Muscle layer of colon (tissue), 2 donors: Measurements from ENCODE around the gene MED13.

Experiments used
- H3K27ac ChIP-seq: one replicate; pipeline ENCODE4 v1.7.0; 2013; ENCODE audit warnings: low read depth, mild to moderate bottlenecking, low read length, moderate library complexity
- H3K27me3 ChIP-seq, 2 donors: one replicate each; pipeline ENCODE4 v1.7.0; 2013; ENCODE audit warnings: low read length in 2 of 2, mild to moderate bottlenecking in 2 of 2; ENCODE audit not compliant: insufficient read depth in 2 of 2, control insufficient read depth in 1 of 2
- H3K36me3 ChIP-seq: one replicate; pipeline ENCODE4 v1.7.0; 2013; ENCODE audit warnings: mild to moderate bottlenecking, low read length; ENCODE audit not compliant: insufficient read depth
- H3K4me1 ChIP-seq: one replicate; pipeline ENCODE4 v1.7.0; 2013; ENCODE audit warnings: mild to moderate bottlenecking, low read length; ENCODE audit not compliant: insufficient read depth
- H3K4me3 ChIP-seq, 2 donors: one replicate each; pipeline ENCODE4 v1.7.0; 2013; ENCODE audit warnings: low read length in 2 of 2, low read depth in 1 of 2, mild to moderate bottlenecking in 1 of 2, moderate library complexity in 1 of 2
- H3K9ac ChIP-seq: one replicate; pipeline ENCODE4 v1.7.0; 2013; ENCODE audit warnings: low read length
- H3K9me3 ChIP-seq: one replicate; pipeline ENCODE4 v1.7.0; 2013; ENCODE audit warnings: mild to moderate bottlenecking, low read length
- donor health status: abdominal sarcoma.
- donor health status: Adenocarcinoma of cecum.

Gene MED13

DNA sequence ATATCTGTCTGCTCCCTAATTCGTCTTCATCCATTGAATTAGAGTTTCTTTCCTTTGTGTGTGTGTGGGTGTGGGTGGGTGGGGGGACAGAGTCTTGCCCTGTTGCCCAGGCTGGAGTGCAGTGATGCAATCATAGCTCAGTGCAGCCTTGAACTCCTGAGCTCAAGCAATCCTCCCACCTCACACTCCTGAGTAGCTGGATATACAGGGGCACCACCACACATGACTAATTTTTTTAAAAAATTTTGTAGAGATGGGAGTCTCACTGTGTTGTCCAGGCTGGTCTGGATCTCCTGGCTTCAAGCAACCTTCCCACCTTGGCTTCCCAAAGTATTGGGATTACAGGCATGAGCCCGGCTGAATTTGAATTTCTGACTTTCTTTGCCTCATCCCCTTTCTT, 34.5 kb upstream of the MED13 start:
- Histone ChIP-seq H3K4me3 (no peak overlapping the region), H3K4me1 (no peaks in the 10 kb centered on the region), H3K27ac (no peak overlapping the region), H3K9me3 (no peaks in the 10 kb centered on the region), H3K27me3 (no peaks in the 10 kb centered on the region), H3K9ac (no peak overlapping the region), H3K36me3 (no peaks in the 10 kb centered on the region)

DNA sequence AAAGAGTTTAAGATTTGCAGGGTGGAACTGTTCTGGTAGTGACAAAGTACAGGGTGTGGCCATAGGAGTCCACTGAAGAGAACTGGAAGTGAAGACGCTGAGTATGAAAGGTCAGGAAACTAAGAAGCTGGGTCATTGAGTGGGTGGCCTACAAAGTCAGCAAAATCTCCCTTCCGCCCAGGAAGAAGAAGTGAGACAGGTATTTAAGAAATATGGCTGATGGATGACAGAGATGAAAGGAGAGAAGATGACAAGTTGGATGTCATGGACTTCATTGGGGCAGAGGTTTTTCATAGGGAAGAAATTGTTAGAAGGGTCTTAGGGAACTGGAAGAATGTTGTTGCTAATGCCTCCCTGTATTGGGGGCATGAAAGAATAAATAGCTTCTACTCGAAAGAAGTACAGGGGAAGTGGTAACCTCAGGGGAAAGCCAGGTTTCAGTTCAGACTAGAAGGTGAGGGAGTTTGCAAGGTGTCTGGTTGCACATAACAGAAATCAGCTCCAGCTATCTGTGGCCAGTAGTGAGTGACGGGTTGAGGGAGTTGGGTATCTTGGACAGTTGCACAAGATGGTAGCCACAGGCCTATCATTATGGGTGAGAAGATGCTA, 33.6 kb upstream of the MED13 start:
- Histone ChIP-seq H3K4me1 (peaks cover 2% of the 10 kb centered on the region), H3K9me3 (no peaks in the 10 kb centered on the region), H3K36me3 (no peaks in the 10 kb centered on the region), H3K4me3 (no peak overlapping the region), H3K27ac (no peak overlapping the region), H3K9ac (no peak overlapping the region), H3K27me3 (no peaks in the 10 kb centered on the region)

DNA sequence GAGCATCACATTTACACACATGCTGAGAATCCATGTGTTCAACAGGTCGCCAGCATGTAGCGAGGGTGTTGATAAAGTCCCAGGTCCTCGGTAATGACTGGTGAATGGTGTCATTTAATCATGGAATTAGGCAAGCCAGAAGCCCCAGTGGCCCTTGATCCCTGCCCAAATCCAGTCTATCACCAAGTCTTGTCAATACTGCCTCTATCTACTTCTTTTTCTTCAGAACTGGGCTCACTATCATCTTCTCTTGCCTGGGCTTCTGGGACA, 31.3 kb upstream of the MED13 start:
- H3K27ac ChIP-seq: no peak overlapping the region
- no peaks in the 10 kb centered on the region for H3K9me3 ChIP-seq
- H3K4me1 ChIP-seq: peaks cover 4% of the 10 kb centered on the region
- no peak overlapping the region for H3K9ac ChIP-seq
- H3K27me3 ChIP-seq: no peaks in the 10 kb centered on the region
- H3K36me3 ChIP-seq: no peaks in the 10 kb centered on the region
- H3K4me3 ChIP-seq: no peak overlapping the region

DNA sequence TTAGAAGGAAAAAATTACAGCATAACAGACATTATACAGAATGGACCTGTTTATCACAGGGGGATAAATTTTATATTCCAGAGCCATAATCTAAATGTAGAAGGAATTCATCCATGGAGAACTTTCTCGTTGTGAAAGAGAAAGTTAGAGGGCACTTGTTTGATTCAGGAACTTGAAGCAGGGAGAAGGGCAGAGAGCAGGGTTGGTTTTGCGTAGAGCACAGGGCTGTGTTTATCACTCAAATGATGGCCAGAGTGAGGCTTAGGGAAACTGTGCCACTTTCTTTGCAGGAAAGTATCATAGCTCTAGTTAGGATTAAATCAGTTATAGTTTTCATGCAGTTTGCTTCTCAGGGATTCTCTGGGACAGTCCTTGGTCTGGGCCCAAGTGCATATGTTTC, 29.1 kb upstream of the MED13 start:
- Histone ChIP-seq H3K27ac (no peak overlapping the region), H3K9ac (no peak overlapping the region), H3K27me3 (no peaks in the 10 kb centered on the region), H3K36me3 (no peaks in the 10 kb centered on the region), H3K4me1 (peaks cover 4% of the 10 kb centered on the region), H3K9me3 (no peaks in the 10 kb centered on the region), H3K4me3 (no peak overlapping the region)

DNA sequence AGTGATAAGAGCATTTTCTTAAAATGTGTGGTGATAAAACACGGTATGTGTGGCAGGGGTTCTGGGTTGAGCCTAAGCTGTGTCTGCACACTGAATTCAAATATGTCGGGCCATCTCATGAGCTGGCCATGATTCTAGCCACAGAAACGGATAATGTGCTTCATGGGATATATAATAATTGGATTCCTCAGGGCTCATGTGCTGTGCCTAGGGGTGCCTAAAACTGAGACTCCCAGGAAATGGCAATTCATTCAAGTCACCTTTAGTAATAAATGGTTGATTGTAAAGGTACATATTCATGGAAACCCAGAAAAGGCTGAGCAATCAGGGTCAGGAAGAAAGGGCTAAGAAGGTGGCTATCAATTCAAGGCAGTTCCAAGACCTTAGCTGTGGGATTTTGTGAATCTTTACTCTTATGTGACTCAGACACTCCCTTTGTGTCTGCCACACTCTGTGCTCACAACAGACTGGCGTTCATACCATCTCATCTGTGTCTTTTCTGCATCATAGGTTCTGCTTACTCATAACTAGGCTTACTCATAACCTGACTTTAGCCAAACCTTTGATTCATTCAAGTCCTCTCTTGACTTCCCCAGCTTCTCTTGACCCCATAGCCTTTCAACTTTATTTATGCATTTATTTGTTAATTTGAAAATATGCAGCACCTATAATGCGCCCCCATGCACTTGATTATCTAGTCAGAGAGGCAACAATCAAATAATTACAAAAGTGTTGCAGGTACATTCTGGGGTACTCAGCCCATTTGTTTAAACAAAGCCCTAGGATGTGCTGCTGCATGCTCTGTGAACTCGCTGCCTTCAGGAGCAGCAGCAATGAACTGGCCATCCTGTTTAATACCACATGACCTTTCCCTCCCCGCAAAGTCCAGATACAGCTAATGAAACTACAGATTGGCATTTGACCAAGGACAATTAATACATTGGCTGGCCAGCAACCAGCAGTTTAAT, 28.4 kb upstream of the MED13 start:
- H3K27ac ChIP-seq: no peak overlapping the region

DNA sequence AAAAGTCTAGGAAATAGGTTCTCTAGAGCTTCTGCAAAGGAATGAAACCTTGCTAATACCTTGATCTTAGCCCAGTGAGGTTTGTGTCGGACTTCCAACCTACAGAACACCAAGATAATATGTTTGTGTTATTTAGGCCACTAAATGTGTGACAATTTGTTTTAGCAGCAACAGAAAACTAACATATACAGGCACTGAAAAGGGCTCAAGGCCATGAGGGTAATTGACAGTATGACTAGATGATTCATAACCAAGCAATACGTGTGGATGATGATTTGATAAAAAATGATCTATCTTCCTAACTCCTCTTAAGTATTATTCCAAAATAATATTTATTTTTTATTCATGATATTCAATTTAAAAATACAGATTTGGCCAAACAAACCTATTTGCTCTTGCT, 27.7 kb upstream of the MED13 start:
- Histone ChIP-seq H3K4me1 (peaks cover 4% of the 10 kb centered on the region), H3K9me3 (no peaks in the 10 kb centered on the region), H3K36me3 (no peaks in the 10 kb centered on the region), H3K9ac (no peak overlapping the region), H3K27me3 (no peaks in the 10 kb centered on the region), H3K4me3 (no peak overlapping the region), H3K27ac (no peak overlapping the region)

More for the DNA sequence above, 28.4 kb upstream of the MED13 start:
- Histone ChIP-seq H3K9me3 (no peaks in the 10 kb centered on the region), H3K4me3 (no peak overlapping the region), H3K36me3 (no peaks in the 10 kb centered on the region), H3K9ac (no peak overlapping the region), H3K4me1 (peaks cover 4% of the 10 kb centered on the region), H3K27me3 (no peaks in the 10 kb centered on the region)

DNA sequence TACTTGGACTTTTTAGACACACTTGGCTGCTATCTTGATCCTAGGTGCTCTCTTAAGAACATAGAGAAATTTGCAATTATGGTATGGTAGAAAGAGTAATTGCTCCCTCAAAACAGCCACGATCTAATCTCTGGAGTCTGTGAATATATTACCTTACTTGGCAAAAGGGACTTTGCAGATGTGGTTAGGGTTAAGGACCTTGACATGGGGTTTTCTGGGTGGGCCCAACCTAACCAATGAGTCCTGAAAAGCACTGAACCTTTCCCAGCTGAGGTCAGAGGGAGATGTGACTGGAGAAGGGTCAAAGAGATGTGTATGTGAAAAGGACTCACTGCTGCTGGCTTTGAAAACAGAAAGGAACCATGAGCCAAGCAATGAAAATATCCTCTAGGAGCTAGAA, 26.7 kb upstream of the MED13 start:
- Histone ChIP-seq H3K27me3 (no peaks in the 10 kb centered on the region), H3K9ac (no peak overlapping the region)

DNA sequence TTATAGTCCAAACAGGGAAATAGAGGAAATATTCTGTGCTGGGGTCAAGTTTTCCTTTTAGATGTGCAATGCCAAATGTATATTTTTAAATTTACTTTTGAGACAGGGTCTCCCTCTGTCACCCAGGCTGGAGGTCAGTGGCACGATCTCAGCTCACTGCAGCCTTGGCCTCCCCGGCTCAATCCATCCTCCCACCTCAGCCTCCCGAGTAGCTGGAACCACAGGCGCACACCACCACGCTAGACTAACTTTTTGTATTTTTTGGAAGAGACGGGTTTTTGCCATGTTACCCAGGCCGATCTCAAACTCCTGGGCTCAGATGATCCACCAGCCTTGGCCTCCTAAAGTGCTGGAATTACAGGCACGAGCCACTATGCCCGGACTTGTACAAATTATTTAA, 25.8 kb upstream of the MED13 start:
- Histone ChIP-seq H3K9ac (no peak overlapping the region), H3K9me3 (no peaks in the 10 kb centered on the region), H3K27ac (no peak overlapping the region), H3K36me3 (no peaks in the 10 kb centered on the region), H3K4me1 (peaks cover 4% of the 10 kb centered on the region), H3K4me3 (no peak overlapping the region), H3K27me3 (no peaks in the 10 kb centered on the region)

More for the DNA sequence above, 26.7 kb upstream of the MED13 start:
- H3K4me1 ChIP-seq: peaks cover 4% of the 10 kb centered on the region
- H3K27ac ChIP-seq: no peak overlapping the region
- H3K4me3 ChIP-seq: no peak overlapping the region
- no peaks in the 10 kb centered on the region for H3K36me3 ChIP-seq
- H3K9me3 ChIP-seq: no peaks in the 10 kb centered on the region

DNA sequence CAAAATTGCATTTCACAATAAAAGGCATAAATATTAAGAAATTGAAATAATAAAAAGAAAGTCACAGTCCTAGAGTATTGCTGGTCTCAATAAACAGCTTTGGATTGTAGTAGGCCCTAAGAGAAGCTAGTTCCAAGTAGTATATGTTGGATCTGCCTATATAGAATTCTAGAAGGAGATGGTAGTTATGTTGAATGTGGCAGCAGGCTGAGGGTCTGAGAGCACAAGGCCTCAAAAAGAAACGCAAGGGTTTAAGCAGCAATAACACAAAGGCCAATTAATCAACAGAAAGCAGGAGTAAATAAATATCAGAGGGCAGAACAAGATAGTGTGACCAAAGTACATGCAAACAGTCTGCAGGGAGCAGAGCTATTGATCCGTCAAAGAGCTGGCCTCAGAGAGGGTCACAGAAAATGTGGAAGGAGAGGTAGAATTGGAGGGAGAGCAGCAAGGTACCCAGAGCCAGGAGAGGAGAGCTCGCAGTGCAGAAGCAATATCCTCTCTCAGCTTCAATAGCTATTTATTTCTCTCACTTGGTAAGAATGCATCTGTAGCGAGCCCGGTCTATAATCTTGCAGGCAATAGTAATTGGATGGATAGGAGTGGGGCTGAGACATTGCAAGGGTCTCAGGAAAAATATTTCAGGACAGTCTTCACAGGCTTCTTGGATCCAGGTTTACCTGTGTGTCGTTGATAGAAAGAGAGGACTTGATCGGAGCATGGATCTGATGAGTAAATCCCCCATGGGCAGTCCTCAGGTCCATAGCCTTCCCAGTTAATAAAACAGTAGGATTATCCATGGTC, 25.1 kb upstream of the MED13 start:
- Histone ChIP-seq H3K36me3 (no peaks in the 10 kb centered on the region), H3K4me1 (peaks cover 4% of the 10 kb centered on the region), H3K9me3 (no peaks in the 10 kb centered on the region), H3K4me3 (no peak overlapping the region), H3K27ac (no peak overlapping the region), H3K27me3 (no peaks in the 10 kb centered on the region), H3K9ac (no peak overlapping the region)

DNA sequence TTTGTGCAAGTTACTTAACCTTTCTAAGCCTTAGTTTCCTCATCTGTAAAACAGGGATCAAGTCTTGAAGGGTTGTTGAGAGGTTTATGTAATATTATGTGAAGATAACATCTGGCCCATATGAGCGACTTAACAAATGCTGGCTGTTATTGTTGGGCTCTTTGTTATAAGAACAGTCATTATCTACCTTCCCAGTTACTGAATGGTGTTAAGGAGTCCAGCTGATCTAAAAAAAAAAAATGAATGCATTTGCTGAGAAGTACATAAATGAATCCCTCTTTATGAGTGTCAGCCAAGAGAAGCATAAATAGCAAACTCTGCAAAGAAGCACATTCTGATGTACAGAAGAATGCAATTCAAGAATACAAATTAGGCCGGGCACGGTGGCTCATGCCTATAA, 24.3 kb upstream of the MED13 start:
- no peaks in the 10 kb centered on the region for H3K36me3 ChIP-seq
- no peaks in the 10 kb centered on the region for H3K27me3 ChIP-seq
- peaks cover 4% of the 10 kb centered on the region for H3K4me1 ChIP-seq
- H3K9me3 ChIP-seq: no peaks in the 10 kb centered on the region
- H3K9ac ChIP-seq: no peak overlapping the region
- H3K27ac ChIP-seq: no peak overlapping the region
- no peak overlapping the region for H3K4me3 ChIP-seq

DNA sequence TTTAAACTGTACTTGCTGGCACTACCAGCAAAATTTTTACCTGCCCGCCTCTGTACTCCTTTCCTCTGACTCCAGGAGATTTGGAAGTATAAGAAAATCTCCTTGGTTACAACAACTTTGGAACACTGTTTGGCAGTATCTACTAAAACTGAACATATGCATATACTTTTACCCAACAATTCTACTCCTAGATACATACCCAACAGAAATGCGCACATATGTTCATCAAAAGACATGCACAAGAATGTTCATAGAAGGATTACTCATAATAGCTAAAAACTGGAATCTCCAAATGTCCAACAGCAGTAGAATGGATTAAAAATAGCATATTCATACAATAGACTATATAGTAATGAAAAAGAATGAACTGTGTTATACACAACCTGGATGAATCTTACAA, 21.7 kb upstream of the MED13 start:
- no peaks in the 10 kb centered on the region for H3K27me3 ChIP-seq
- no peaks in the 10 kb centered on the region for H3K9me3 ChIP-seq
- no peak overlapping the region for H3K4me3 ChIP-seq
- no peak overlapping the region for H3K27ac ChIP-seq
- H3K4me1 ChIP-seq: no peaks in the 10 kb centered on the region
- no peak overlapping the region for H3K9ac ChIP-seq
- no peaks in the 10 kb centered on the region for H3K36me3 ChIP-seq
